H9 (cell line): ENCODE measurements around the gene ARID1A. TPM values are rescaled to one million over a fixed set of nuclear protein-coding genes. Genes with fewer than 3 reads are reported as not detected.
A peak's percentile ranks its signal among the peaks of the same experiment; 100 is the strongest.

Experiments
- DNase-seq: peaks from one replicate; pipeline ENCODE4 v3.0.0-alpha.2; 2017
- H2AFZ ChIP-seq: one replicate; pipeline ENCODE4 v1.6.1; 2013; ENCODE audit warnings: mild to moderate bottlenecking, low read length, control low read depth, moderate library complexity
- H2AK5ac ChIP-seq: 2 replicates; pipeline ENCODE4 v1.6.1; 2013; ENCODE audit warnings: low read length, control low read depth, mixed read lengths; ENCODE audit not compliant: insufficient read length
- H2BK120ac ChIP-seq: one replicate; pipeline ENCODE4 v1.6.1; 2013; ENCODE audit warnings: low read depth, mild to moderate bottlenecking, low read length, control low read depth, inconsistent platforms; ENCODE audit not compliant: poor library complexity, severe bottlenecking
- H2BK12ac ChIP-seq: 2 replicates; pipeline ENCODE4 v1.6.1; 2013; ENCODE audit warnings: low read length, control low read depth, mixed read lengths, low read depth; ENCODE audit not compliant: insufficient read length
- H2BK15ac ChIP-seq: 2 replicates; pipeline ENCODE4 v1.6.1; 2013; ENCODE audit warnings: low read depth, low read length, control low read depth
- H2BK20ac ChIP-seq: one replicate; pipeline ENCODE4 v1.6.1; 2013; ENCODE audit warnings: low read depth, mild to moderate bottlenecking, low read length, control low read depth, inconsistent platforms; ENCODE audit not compliant: poor library complexity, severe bottlenecking
- H2BK5ac ChIP-seq: 2 replicates; pipeline ENCODE4 v1.6.1; 2013; ENCODE audit warnings: low read length, control low read depth, mixed read lengths; ENCODE audit not compliant: insufficient read length
- H3K14ac ChIP-seq: 2 replicates; pipeline ENCODE4 v1.6.1; 2013; ENCODE audit warnings: low read length, control low read depth; ENCODE audit not compliant: insufficient read depth
- H3K18ac ChIP-seq: 2 replicates; pipeline ENCODE4 v1.6.1; 2013; ENCODE audit warnings: low read depth, mild to moderate bottlenecking, mixed read lengths, low read length, control low read depth; ENCODE audit not compliant: insufficient read length
- H3K23ac ChIP-seq: 2 replicates; pipeline ENCODE4 v1.6.1; 2013; ENCODE audit warnings: low read length, control low read depth, mixed read lengths, low read depth; ENCODE audit not compliant: insufficient read length
- H3K23me2 ChIP-seq: 2 replicates; pipeline ENCODE4 v1.6.1; 2013; ENCODE audit warnings: low read depth, mild to moderate bottlenecking, mixed read lengths, low read length, control low read depth; ENCODE audit not compliant: insufficient read length, poor library complexity, severe bottlenecking
- H3K27ac ChIP-seq: 2 replicates; pipeline ENCODE4 v1.5.1; 2013; ENCODE audit warnings: low read length, control low read depth, mixed read lengths, low read depth; ENCODE audit not compliant: insufficient read length
- H3K27me3 ChIP-seq: 2 replicates; pipeline ENCODE4 v1.6.1; 2013; ENCODE audit warnings: low read length, control low read depth, inconsistent platforms; ENCODE audit not compliant: insufficient read depth
- H3K4ac ChIP-seq: 2 replicates; pipeline ENCODE4 v1.6.1; 2013; ENCODE audit warnings: low read depth, mild to moderate bottlenecking, control low read depth, inconsistent platforms, low read length, moderate library complexity
- H3K4me1 ChIP-seq: 2 replicates; pipeline ENCODE4 v1.6.1; 2013; ENCODE audit warnings: low read length, control low read depth, inconsistent platforms; ENCODE audit not compliant: insufficient read depth
- H3K4me2 ChIP-seq: 2 replicates; pipeline ENCODE4 v1.6.1; 2013; ENCODE audit warnings: low read length, control low read depth, mixed read lengths; ENCODE audit not compliant: insufficient read length, insufficient read depth
- H3K56ac ChIP-seq: 2 replicates; pipeline ENCODE4 v1.6.1; 2013; ENCODE audit warnings: low read depth, mild to moderate bottlenecking, mixed read lengths, low read length, control low read depth; ENCODE audit not compliant: insufficient read length
- H3K79me1 ChIP-seq: 2 replicates; pipeline ENCODE4 v1.6.1; 2013; ENCODE audit warnings: low read depth, mild to moderate bottlenecking, moderate library complexity, low read length, control low read depth, inconsistent platforms; ENCODE audit not compliant: insufficient read depth, poor library complexity, severe bottlenecking
- H3K79me2 ChIP-seq: 2 replicates; pipeline ENCODE4 v1.6.1; 2013; ENCODE audit warnings: low read length, control low read depth, inconsistent platforms; ENCODE audit not compliant: insufficient read depth
- H3K9ac ChIP-seq: 2 replicates; pipeline ENCODE4 v1.6.1; 2013; ENCODE audit warnings: low read length, control low read depth, mixed read lengths; ENCODE audit not compliant: insufficient read length; ENCODE audit errors: extremely low read depth
- H3K9me3 ChIP-seq: one replicate; pipeline ENCODE4 v1.6.1; 2013; ENCODE audit warnings: low read depth, low read length, inconsistent platforms; ENCODE audit not compliant: control insufficient read depth
- H3T11ph ChIP-seq: one replicate; pipeline ENCODE4 v1.6.1; 2013; ENCODE audit warnings: mild to moderate bottlenecking, low read length, control low read depth, inconsistent platforms
- H4K20me1 ChIP-seq: one replicate; pipeline ENCODE4 v1.6.1; 2013; ENCODE audit not compliant: control insufficient read depth, insufficient read length, insufficient read depth
- H4K5ac ChIP-seq: 2 replicates; pipeline ENCODE4 v1.6.1; 2013; ENCODE audit warnings: low read depth, mild to moderate bottlenecking, mixed read lengths, low read length, control low read depth; ENCODE audit not compliant: insufficient read length
- H4K8ac ChIP-seq: replicated peaks from 2 replicates; pipeline ENCODE4 v1.6.1; 2013; ENCODE audit warnings: low read length, control low read depth, mixed read lengths, low read depth; ENCODE audit not compliant: insufficient read length
- H4K91ac ChIP-seq: 2 replicates; pipeline ENCODE4 v1.6.1; 2013; ENCODE audit warnings: low read depth, mild to moderate bottlenecking, moderate library complexity, mixed read lengths, low read length, control low read depth; ENCODE audit not compliant: insufficient read length
- H3K27ac Mint-ChIP-seq, 3 experiments: 2 replicates in 2 of 3; 3 replicates in 1 of 3; pipeline ENCODE4 v1.8.0; 2020 to 2021; ENCODE audit warnings: mixed read lengths in 3 of 3, mild to moderate bottlenecking in 1 of 3, moderate library complexity in 1 of 3
- H3K27me3 Mint-ChIP-seq: 2 replicates; pipeline ENCODE4 v1.8.0; 2021; ENCODE audit warnings: low read depth, mild to moderate bottlenecking, moderate library complexity, mixed read lengths
- H3K36me3 Mint-ChIP-seq, 3 experiments: 2 replicates in 2 of 3; 3 replicates in 1 of 3; pipeline ENCODE4 v1.8.0; 2020 to 2021; ENCODE audit warnings: low read depth in 3 of 3, mixed read lengths in 3 of 3; ENCODE audit not compliant: insufficient read depth in 1 of 3
- H3K4me1 Mint-ChIP-seq, 2 experiments: 2 replicates each; pipeline ENCODE4 v1.8.0; 2020; ENCODE audit warnings: mixed read lengths in 2 of 2
- H3K4me3 Mint-ChIP-seq, 2 experiments: 2 replicates in 1 of 2; 3 replicates in 1 of 2; pipeline ENCODE4 v1.8.0; 2020 to 2021; ENCODE audit warnings: mild to moderate bottlenecking in 2 of 2, mixed read lengths in 2 of 2, moderate library complexity in 1 of 2
- H3K9me3 Mint-ChIP-seq, 2 experiments: 2 replicates in 1 of 2; 3 replicates in 1 of 2; pipeline ENCODE4 v1.8.0; 2020; ENCODE audit warnings: mild to moderate bottlenecking in 2 of 2, mixed read lengths in 2 of 2, moderate library complexity in 1 of 2
- WGBS: extraction: QIAGEN DNeasy Blood & Tissue Kit; methylation state at CpG from one replicate; pipeline ENCODE4 v1.1.7; 2013; ENCODE audit warnings: missing lambda C conversion rate, low lambda C conversion rate, mixed read lengths; ENCODE audit not compliant: insufficient read length; ENCODE audit errors: extremely low coverage; 5-methylcytosine and 5-hydroxymethylcytosine counted together
- total RNA-seq: library from RNA; stranded (reverse); gene quantifications from 2 replicates; pipeline ENCODE4 v1.2.1, GENCODE V29; 2021
- TF ChIP-seq, protein P1 (sequence below): fragments of 200-600 bp; sonication (generic); conservative IDR thresholded peaks from 3 replicates; pipeline ENCODE4 v1.8.0; 2021; ENCODE audit warnings: antibody characterized with exemption, mild to moderate bottlenecking

The ARID1A gene
- total RNA-seq, 1 experiment from 2014 or later = 147 TPM

DNA sequence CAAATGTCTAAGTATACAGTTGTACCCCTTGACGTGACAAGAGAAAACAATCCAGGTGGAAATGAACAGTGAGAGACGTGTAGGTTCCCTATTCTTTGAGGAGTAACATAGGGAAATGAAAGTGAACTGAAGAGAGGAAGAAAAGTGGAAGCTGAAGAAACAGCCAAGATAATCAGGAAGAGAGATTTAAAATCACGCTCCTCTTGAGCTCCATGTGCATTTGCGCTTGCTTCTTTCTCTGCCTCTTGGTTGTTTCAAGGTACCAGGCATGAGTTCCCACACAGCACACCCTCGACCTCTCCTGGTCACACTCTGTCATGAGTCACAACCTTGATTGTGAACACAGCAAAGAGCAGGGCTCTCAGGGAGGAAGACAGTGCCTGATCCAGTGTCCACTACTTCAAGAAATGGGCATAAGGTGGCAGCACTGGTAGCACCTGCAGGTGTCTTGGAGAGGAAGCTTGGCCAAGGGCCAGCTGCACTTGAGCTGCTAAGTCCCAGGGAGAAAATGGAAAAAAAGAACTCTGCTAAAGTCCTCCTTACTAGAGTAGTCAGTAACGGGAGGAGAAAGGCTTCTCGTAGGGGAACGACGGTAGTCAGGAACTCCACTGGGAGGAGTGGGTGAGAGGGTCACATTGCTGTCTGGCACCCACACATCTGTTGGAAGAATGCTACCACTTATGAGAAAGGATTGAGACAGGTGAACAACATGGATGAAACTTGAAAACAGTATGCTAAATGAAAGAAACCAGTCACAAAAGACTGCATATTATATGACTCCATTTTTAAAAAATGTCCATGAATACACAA lies 18.3 kb upstream of the ARID1A start:
- Histone ChIP-seq H3K79me1 (no peaks in the 10 kb centered on the region), H2AK5ac (no peak overlapping the region), H3K27ac (no peak overlapping the region), H3K56ac (no peak overlapping the region), H4K8ac (no peak overlapping the region), H2AFZ (no peak overlapping the region), H3K9ac (no peak overlapping the region), H2BK12ac (no peak overlapping the region), H4K91ac (no peak overlapping the region), H3K14ac (no peak overlapping the region), H2BK20ac (no peak overlapping the region), H3K23me2 (no peaks in the 10 kb centered on the region), H2BK15ac (no peak overlapping the region), H2BK120ac (no peak overlapping the region), H3K4ac (no peak overlapping the region), H3K18ac (no peak overlapping the region), H3K23ac (no peak overlapping the region), H3K27me3 (no peaks in the 10 kb centered on the region), H4K20me1 (no peaks in the 10 kb centered on the region), H3K4me1 (no peaks in the 10 kb centered on the region), H3K4me2 (no peak overlapping the region), H4K5ac (no peak overlapping the region), H3K9me3 (no peaks in the 10 kb centered on the region), H2BK5ac (no peak overlapping the region), H3T11ph (no peak overlapping the region), H3K79me2 (no peaks in the 10 kb centered on the region)
- Mint-ChIP-seq H3K27ac (peak overlapping the region in 1 of 3 experiments; percentile 67; a peak in 3 of 7 replicates), H3K4me1 (peaks cover 9 to 16% of the 10 kb centered on the region in 2 experiments), H3K27me3 (no peaks in the 10 kb centered on the region; the same call in 1 of the 2 replicates), H3K36me3 (no peaks in the 10 kb centered on the region), H3K9me3 (no peaks in the 10 kb centered on the region), H3K4me3 (no peak overlapping the region)
- peak; percentile 86 for DNase-seq
- WGBS = no CpG with 5 or more reads among the region's 9 CpGs
- TF ChIP-seq, protein P1, sequence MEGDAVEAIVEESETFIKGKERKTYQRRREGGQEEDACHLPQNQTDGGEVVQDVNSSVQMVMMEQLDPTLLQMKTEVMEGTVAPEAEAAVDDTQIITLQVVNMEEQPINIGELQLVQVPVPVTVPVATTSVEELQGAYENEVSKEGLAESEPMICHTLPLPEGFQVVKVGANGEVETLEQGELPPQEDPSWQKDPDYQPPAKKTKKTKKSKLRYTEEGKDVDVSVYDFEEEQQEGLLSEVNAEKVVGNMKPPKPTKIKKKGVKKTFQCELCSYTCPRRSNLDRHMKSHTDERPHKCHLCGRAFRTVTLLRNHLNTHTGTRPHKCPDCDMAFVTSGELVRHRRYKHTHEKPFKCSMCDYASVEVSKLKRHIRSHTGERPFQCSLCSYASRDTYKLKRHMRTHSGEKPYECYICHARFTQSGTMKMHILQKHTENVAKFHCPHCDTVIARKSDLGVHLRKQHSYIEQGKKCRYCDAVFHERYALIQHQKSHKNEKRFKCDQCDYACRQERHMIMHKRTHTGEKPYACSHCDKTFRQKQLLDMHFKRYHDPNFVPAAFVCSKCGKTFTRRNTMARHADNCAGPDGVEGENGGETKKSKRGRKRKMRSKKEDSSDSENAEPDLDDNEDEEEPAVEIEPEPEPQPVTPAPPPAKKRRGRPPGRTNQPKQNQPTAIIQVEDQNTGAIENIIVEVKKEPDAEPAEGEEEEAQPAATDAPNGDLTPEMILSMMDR = peak; percentile 69
